Activated T-cell treated with anti-CD3 and anti-CD28 coated beads for 24 hours (primary cell): ENCODE results near the gene RPUSD3.

ENCODE experiments used
- DNase-seq: peaks from one replicate; pipeline ENCODE4 v3.0.0-alpha.2; 2020; ENCODE audit warnings: low read depth

RPUSD3 gene

DNA sequence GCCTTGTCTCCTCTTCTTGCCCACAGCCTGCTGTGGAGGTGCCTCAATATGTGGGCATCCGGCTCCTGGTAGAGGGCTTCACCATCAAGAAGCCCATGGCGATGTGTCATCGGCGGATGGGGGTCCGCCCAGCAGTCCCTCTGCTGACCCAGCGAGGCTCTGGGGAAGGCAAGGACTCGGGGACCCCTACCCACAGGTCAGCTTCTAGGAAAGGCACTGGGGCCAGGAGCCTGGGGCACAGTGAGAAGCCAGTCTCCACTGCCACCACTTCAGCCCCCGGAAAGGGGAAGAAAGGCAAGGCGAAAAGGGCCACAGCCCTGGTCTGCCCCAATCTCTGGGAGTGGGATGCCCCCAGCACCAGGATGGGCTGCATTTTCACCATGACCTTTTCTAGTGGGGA is 10.7 kb downstream of the RPUSD3 start:
- DNase-seq = no peak

DNA sequence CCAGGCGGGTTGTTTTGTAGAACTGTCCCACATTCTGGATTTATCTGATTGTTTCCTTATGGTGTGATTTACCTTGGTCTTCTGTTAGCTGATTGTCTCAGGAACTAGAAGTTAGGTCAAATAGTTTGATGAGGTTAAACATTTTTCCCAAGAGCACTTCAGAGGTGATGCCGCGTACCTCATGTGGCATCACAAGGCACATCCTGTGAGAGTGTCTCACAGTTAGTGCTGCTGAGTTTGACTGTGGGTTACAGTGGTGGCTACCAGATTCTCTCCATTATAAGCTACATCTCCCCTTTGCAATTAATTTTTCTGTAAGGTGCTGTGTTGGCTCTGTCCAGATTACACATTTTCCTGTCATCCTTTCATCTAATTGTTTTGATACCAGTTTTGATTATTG is 12.6 kb downstream of the RPUSD3 start:
- no peak for DNase-seq

DNA sequence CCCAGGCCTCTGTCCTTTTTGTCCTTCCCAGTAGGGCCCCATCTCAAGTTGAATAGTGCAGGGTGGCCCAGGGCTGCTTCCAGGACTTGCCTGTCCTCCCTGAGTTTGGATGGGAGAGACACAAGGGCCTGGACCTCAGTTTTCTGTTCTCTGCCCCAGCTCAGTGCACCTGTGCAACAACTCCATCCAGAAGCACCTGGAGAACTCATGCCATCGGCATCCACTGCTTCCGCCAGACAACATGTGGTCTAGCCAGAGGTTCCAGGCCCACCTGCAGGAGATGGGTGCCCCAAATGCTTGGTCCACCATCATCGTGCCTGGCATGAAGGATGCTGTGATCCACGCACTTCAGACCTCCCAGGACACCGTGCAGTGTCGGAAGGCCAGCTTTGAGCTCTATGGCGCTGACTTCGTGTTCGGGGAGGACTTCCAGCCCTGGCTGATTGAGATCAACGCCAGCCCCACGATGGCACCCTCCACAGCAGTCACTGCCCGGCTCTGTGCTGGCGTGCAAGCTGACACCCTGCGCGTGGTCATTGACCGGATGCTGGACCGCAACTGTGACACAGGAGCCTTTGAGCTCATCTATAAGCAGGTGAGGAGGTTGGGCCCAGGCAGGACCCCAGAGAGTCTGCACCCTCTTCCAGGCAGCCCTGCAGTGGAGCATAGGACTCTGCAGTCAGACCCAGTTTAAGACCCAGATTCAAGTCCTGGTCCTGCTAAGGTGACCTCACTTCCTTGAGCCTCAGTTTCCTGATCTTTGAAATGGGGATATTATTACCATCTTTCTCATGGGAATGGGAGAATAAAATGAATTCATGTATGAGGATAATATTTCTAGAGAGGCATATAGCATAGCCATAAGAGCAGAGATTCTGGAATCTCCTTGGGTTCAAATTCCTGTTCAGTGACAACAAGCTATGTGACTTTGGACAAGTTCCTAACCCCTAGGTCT is 14.7 kb downstream of the RPUSD3 start:
- DNase-seq = no peak

GRCh38 chr3:9826815-9827573 is 16.8 kb downstream of the RPUSD3 start:
- no peak for DNase-seq

GRCh38 chr3:9825451-9826040 is 18.3 kb downstream of the RPUSD3 start:
- no peak for DNase-seq

DNA sequence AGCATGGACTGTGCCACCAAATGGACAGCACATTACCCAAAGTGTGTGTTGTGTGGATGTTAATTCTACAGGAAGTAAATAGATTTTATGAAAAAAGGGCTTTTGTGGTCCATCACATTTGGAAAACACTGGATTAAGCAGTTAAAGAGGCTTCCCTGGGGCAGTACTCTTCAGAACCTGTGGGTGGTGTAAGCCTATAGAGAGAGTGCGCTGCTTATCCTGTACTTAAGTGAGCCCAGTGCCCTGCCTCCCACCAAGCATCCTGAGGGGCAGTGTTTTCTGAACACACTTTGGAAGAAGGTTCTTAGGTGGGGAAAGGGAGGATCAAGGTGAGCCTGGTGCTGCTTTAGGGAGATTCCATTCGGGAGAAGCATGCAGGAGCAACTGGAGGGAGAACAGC is 22.9 kb downstream of the RPUSD3 start:
- no peak for DNase-seq

DNA sequence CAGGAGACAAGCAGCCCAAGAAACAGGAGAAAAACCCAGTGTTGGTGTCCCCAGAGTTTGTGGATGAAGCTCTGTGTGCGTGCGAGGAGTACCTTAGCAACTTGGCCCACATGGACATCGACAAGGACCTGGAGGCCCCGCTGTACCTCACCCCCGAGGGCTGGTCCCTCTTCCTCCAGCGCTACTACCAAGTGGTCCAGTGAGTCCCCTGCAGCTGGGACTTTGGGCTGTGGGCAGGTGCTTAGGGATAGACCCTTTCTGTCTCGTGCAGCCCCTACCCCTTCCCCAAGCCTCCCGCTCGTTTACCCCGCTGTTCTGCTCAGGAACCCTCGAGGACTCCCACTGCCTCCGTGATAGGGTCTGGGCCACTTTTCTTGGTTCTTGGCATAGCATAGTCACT is 23.3 kb downstream of the RPUSD3 start:
- no peak for DNase-seq

- DNase-seq = no peak
These were observed 25.0 kb downstream of the RPUSD3 start for GRCh38 chr3:9818666-9819335.

DNA sequence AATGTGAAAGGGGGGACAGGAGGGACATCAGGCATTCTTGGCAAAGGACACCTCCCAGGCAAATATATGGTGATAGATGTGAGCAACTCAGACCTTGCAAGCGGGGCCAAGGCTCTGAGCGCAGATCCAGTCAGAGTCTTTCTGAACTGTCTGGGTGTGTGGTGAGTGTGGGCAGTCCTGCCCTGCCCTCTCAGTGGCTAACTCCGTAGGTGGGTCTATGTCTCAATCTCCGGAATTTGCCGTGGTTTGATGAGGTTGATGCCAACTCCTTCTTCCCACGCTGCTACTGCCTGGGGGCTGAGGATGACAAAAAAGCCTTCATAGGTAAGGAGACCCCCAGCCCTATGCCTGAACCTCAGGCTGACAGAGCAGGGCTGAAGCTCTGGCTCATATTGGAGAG is 26.4 kb downstream of the RPUSD3 start:
- DNase-seq = no peak

DNA sequence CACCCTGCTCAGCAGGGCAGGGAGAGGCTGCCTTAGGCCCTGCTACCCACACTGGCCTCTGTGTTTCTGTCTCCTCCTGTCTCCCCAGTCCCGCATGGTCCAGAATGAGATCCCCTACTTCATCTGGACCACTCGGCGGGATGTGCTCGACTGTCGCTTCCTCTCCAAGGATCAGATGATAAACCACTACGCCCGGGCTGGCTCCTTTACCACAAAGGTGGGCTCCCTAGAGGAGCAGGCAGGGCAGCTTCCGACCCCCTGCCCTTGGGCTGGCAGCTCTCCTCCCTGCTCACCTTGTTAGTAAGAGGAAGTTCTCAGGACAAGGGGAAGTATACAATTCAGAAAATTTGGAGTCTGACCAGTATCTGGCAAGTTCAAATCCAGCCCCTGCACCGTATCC is 27.8 kb downstream of the RPUSD3 start:
- no peak for DNase-seq

DNA sequence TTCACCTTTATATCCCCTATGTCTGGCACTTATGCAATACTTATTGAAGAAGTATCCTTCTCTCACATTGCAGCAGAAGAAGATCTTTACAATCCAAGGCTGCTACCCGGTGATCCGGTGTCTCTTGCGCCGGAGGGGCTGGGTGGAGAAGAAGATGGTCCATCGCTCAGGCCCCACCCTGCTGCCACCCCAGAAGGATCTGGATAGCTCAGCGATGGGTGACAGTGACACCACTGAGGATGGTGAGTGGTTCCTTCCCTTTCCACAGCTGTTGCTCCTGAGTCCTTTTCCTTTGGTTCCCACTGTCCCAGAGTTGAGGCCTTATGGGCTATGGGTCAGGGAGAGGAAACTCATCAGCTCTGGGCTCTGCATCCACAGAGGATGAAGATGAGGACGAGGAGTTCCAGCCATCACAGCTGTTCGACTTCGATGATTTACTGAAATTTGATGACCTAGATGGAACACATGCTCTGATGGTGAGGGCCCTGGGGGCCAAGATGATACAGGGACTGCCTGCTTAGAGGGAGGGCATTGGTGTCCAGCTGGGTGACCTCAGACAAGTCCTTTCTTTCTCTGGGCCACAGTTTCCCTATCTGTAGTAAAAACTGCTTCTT is 30.8 kb downstream of the RPUSD3 start:
- DNase-seq = no peak

DNA sequence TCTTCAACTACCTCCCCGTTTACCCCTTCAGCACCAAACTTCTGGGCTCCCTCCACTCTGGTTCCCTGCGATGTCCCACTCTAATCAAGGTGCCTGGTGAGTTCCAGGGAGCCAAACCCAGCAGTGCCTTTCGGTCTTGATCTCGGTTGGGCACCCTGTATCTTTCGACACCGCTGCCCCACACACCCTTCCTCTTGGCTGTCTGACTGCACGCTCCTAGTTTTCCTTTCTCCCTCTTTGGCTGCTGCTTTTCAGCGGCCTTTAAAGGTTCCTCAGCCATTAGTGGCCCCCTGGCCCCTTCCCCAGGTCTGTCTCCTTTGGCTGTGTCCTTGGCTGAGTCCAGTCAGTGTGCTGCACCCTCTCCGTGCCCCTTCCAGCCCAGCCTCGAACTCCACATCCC is 33.0 kb downstream of the RPUSD3 start:
- DNase-seq = no peak

- DNase-seq = no peak
These were observed 33.4 kb downstream of the RPUSD3 start for GRCh38 chr3:9810433-9810770.

GRCh38 chr3:9809615-9810432 is 34.0 kb downstream of the RPUSD3 start, which contains the start of gene TTLL3:
Gene TTLL3, plus strand, starts transcription at chr3:9810262. Its CDS starts 400 bp downstream, at chr3:9810662.
- DNase-seq = no peak

DNA sequence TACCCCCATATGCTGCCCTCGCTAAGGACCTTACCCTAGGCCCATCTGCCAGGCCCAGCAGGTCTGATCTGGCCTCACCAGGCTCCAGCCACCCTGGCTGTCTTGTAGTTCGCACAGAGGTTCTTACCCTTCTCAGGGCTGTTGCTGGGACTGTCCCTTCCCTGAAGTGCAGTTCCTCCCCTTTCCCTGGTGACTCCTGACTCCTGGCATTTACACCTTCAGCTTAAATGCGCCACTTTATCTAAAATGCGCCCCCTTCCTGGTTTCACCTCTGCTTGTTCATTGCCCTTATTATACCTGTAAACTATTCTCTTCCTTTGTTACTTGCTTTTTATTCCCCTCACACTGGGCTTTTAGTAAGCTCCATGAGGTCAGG is 34.6 kb downstream of the RPUSD3 start:
- DNase-seq = no peak

GRCh38 chr3:9808345-9809037 is 35.3 kb downstream of the RPUSD3 start:
- DNase-seq = no peak

DNA sequence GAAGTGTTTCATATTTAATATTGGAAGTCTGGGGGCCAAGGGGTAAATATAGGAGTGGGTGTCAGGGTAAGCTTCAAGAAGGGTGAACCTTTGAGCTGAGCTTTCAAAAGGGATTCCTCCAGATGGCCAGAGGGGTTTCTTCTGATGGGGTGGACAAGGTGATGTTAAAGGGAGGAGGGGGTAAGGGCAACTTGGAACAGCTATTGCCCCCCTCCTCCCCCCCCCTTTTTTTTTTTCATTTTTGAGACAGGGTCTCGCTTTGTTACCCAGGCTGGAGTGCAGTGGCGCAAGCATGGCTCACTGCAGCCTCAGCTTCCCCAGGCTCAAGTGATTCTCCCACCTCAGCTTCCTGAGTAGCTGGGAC is 35.8 kb downstream of the RPUSD3 start:
- DNase-seq = no peak

DNA sequence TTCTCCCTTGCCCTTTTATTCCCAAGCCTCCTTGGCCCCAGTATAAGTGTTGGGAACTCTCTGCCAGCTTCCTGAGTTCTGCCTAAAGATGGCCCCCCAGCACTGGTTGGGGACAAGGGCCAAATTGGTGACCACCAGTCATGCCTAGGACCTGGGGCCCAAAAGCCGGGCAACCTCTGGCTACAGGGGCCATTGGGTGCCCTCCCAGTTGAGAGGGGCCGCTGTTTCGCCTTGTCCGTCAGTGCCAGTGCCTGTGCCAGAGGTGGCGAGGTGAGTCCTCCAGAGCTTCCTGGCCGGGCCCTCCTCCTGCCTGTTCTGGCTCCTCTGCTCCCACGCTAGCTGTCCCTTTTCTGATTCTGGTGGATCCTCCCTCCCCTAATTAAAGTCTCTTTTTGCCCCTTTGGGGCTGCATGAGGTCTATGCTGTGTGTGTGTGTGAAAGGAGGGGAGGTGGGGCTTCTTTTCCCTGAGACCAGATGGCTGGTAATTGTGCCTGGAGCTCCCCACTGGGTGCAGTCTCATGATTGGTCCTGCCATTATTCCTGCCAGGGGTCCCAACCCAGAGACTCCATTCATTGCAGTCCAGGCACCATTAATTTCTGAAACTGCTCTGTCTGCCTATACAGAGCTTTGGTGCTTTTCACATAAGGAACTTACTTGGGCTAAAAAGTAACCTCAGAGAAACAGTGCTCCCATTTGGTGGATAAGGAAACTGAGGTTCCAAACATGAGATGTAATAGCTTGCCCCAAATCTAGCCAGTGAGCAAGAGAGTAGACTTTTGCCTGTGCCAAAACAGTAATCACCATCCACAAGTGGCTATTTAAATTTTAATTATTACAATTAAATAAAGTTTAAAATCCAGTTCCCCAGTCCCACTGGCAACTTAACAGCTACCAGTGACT is 36.9 kb downstream of the RPUSD3 start:
- DNase-seq = no peak

DNA sequence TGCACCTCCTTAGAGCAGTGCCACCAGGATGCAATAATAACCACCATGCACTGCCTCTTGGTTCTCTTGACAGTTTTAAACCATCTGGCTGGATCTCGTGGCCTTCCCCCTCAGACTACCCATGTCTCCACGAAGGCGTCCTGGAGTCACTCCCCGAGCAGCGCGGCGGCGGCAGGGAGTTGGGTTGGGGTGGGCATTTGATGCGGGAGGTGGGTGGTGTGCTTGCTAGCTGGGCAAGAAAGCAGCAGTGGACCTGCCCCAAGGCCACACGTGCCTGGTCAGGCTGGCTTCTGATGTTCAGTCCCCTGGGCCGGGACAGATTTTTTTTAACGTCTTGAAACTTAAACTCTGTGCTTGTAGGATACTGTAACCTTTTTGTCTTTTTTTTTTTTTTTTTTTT is 37.7 kb downstream of the RPUSD3 start:
- no peak for DNase-seq
